Smooth muscle cell of the brain vasculature (primary cell): ENCODE measurements around the gene GPHN.
A peak's percentile ranks its signal among the peaks of the same experiment; 100 is the strongest.
"Not testable (repeated sequence)": the region's sequence is repeated elsewhere in the genome, so short reads cannot be mapped to it uniquely, and the experiment has no call there.

Experiments
- DNase-seq: peaks from one replicate; pipeline ENCODE4 v3.0.0-alpha.2; 2012; ENCODE audit warnings: low read depth, low spot score

The GPHN gene

GRCh38 chr14:66652525-66653106, 144.7 kb downstream of the GPHN start:
- no peak for DNase-seq

GRCh38 chr14:66657780-66658179, 149.8 kb downstream of the GPHN start:
- no peak for DNase-seq

- DNase-seq, result no peak
Observed at GRCh38 chr14:66662374-66662773, 154.4 kb downstream of the GPHN start.

DNA sequence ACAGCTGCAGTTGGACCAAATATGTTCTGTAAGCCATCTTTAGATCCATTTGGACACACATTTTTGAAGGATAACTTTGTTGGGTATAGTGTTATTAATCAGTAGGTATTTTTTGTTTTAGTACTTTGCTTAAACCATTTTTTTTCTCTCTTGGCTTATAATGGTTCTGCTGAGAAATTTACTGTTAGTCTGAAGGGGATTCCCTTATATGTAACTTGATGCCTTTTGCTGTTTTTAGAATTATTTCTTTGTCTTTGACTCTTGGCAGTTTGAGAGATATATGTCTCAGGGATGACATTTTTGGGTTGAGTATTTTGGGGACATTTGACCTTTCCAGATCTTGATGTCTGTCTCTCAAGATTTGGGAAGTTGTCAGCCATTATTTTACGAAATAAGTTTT, 169.8 kb downstream of the GPHN start:
- no peak for DNase-seq

GRCh38 chr14:66680216-66680615, 172.3 kb downstream of the GPHN start:
- DNase-seq, result no peak

DNA sequence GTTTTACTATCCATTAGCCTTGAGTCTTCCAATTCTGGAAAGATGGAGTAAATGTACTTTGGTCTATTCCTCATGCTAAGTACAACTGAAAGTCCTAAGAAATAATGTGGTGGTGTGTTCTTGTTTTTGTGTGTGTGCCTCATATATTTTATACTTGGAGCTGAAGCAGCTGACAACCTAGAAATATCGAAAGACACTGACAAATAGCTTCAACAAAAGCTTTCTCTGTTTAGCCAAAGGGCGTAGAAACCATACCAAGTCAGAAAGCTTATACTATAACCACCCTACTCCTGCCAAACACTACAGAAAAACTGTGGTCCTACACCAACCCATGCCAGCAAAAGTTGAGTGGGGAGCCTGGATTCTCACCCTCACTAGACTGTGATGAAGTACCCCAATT, 188.4 kb downstream of the GPHN start:
- DNase-seq, result no peak

- DNase-seq, result no peak
Observed at GRCh38 chr14:66698503-66698902, 190.6 kb downstream of the GPHN start.

DNA sequence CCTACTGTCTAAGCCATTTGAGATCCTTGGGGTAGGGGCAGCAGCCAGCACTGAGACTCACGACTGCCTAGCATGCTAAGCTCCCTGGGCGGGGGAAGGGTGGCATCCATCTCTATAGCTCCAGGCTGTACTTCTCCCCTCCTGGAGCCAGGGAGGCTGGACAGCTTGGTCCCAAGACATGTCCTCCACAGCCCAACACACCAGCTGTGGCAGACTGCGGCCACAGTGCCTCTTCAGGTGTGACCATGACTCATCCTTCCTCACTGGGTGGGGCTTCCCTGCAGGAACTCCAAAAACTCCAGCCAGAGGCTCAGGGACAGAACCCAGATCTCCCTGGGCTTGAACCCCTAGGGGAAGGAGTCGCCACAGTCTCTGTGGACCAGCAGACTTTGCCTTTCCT, 193.9 kb downstream of the GPHN start:
- DNase-seq, result no peak

DNA sequence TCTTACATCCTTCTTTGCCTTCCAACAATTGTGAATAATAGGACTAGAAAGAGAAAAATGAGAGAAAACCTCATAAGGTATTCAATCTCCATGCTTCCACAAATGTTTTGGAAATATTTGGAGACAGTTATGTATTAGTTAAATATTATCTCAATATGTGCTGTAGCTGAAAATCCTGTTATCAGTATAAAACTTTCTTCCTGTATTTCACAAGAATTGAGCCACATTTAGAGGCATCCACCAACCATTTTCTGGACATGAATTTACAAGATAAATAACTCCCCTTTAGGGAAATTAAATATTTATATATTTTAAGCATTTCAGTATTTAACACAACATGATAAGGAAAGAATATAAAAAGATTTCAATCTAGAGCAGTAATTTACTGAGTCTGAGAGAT, 200.3 kb downstream of the GPHN start:
- DNase-seq, result no peak

DNA sequence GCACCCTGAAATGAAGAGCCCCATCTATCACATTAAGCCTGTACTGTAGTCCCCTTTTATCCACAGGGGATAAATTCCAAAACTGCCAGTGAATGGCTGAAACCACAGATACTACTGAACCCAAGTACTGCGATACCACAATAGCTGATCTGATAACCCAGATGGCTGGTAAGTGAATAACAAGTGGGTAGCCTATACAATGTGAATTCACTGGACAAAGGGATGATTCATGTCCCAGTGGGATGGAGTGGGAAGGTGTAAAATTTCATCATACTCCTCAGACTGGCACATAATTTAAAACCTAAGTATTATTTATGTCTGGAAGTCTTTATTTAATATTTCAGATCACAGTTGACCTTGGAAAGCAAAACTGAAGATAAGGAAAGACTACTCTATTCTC, 201.3 kb downstream of the GPHN start:
- no peak for DNase-seq

GRCh38 chr14:66714291-66714690, 206.3 kb downstream of the GPHN start:
- not testable (repeated sequence) for DNase-seq

GRCh38 chr14:66715313-66715712, 207.4 kb downstream of the GPHN start:
- not testable (repeated sequence) for DNase-seq

DNA sequence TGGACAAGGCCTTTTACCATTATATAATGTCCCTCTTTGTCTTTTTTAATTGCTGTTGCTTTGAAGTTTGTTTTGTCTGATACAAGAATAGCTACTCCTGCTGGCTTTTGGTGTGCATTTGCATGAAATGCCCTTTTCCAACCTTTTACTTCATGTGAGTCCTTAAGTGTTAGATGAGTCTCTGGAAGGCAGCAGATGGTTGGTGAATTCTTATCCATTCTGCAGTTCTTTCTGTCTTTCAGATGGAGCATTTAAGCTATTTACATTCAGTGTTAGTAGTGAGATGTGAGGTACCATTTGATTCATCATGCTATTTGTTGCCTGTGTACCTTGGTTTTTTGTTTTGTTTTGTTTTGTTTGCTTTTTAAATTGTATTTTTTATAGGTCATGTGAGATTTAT, 208.3 kb downstream of the GPHN start:
- no peak for DNase-seq

GRCh38 chr14:66717561-66718140, 209.7 kb downstream of the GPHN start:
- DNase-seq, result no peak

DNA sequence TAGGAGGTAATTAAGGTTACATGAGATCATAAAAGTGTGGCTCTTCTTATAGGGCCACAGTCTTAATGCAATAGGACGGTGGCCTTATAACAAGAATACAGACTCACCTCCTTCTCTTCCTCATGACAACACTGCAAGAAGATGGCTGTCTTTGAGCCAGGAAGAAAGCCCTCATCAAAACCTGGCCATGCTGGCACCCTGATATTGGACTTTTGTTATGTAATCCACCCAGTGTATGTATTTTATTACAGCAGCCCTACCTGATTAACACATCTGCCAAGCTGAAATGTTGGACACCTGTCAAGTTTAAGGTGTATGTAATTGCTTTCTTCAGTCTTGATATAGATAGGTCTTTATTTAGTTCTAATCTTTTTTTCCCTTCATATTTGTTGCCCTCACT, 217.0 kb downstream of the GPHN start:
- no peak for DNase-seq

DNA sequence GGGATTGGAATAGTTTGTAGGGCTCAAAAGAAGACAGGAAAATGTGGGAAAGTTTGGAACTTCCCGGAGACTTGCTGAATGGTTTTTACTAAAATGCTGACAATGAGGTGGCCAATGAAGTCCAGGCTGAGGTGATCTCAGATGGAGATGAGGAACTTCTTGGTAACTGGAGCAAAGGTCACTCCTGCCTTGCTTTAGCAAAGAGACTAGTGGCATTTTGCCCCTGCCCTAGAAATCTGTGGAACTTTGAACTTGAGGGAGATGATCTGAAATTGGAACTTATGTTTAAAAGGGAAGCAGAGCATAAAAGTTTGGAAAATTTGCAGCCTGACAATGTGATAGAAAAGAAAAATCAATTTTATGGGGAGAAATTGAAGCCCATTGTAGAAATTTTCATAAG, 223.4 kb downstream of the GPHN start:
- not testable (repeated sequence) for DNase-seq

GRCh38 chr14:66735853-66736252, 227.9 kb downstream of the GPHN start:
- no peak for DNase-seq

GRCh38 chr14:66739826-66740225, 231.9 kb downstream of the GPHN start:
- no peak for DNase-seq

DNA sequence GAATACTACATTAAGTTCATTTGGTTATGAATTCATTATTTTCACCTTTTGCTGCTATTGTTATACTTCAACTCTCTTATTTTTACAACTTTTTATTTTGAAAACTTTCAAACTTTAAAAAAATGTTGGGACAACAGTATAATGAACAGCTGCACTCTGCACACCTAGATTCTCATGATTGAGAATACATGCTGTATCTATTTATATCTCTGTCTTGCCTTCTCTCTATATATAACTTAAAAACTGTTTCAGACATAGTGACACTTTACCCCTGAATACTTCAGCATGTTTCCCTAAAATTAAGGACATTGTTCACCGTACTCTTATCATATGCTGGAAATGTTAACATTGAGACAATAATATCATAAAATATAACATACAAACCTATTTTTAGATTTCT, 237.1 kb downstream of the GPHN start:
- no peak for DNase-seq

DNA sequence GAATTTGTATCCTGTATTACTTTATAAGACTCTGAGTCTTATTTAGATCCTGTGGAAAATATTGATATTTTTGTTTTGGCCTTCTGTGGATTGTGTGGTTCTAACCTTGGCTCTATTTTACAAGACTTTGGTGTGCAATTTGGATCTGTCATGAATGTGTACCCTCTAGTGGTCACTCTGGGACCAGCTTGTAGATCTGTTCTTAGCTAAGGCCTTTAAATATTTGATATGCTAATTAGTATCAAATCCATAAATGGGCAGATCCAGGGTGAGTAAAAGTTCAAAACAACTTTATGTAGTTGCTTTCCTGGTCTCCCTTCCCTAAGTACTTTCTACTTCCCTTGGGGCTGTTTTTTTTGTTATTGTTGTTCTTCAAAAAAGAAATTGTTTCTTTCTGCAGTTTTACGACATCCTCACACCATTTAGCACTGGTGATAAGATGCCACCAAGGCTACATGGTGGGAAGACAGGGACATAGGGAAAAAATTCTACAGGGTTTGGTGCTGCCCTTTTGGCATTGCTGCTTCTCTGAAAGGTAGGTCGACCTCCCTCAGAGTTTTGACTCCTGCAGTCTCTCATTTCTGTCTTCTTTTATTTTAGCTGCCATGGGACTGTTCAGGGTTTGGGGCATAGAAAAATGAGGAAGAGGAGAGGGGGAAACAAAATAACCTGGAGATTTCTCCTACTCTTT, 238.5 kb downstream of the GPHN start:
- DNase-seq, result peak; percentile 9

GRCh38 chr14:66752109-66752508, 244.2 kb downstream of the GPHN start:
- DNase-seq, result no peak

DNA sequence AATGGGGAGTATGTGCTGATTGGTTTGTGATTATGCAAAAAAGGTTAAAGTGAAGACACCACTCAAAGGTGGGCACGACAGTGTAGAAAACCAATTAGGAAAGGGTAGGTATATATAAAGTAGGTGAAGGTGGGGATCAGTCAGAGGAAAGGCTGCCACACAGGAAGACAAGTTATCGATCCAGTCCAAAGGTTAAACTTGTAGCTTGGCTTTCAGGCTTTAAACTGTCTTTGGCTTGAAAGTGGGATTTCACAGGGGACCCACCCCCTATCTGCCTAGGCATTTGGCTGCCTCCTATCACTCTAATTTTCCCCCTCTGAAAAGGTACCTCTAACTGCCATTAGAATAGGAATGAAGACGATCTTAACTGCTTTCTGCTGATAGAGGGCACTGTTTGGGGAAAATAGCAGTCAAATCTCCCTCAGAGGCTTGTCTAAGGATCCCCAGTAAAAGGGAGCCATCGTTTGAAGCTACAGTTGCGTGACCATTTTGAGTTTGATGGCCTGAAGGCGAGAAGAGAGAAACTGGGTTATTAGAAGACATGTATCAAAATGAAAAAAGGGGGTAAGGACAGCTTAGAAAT, 250.2 kb downstream of the GPHN start:
- DNase-seq, result no peak

GRCh38 chr14:66772146-66772545, 264.2 kb downstream of the GPHN start:
- no peak for DNase-seq
